Measurements from ENCODE around the gene ROMO1. TPM values are rescaled to one million over a fixed set of nuclear protein-coding genes. Genes with fewer than 3 reads are reported as not detected.
A peak's percentile ranks its signal among the peaks of the same experiment; 100 is the strongest.
"Not testable (repeated sequence)": the region's sequence is repeated elsewhere in the genome, so short reads cannot be mapped to it uniquely, and the experiment has no call there.

Gene ROMO1
- total and polyA plus RNA-seq, 8 donors: 38.6 to 310 (median 63.6) TPM

- no peaks in the 10 kb centered on the region for H3K27me3 ChIP-seq
- peaks cover 10 to 100% (median 80%) of the 10 kb centered on the region in 3 donors for H3K36me3 ChIP-seq
- no peaks in the 10 kb centered on the region for H3K4me1 ChIP-seq
- H3K4me3 ChIP-seq: no peak overlapping the region
- 87 to 94% methylated on average over 13 of the region's 13 CpGs for WGBS, 2 donors
- FAIRE-seq (no peak), ATAC-seq (no peak), DNase-seq (no peak)
- no peaks in the 10 kb centered on the region for H3K9me3 ChIP-seq
- TF ChIP-seq CTCF (IDR thresholded peaks at IDR 0.05): no peak
- no peak overlapping the region for H3K27ac ChIP-seq
- intact Hi-C loops (cut with DNase I): no loop called here
These were observed 21.2 kb downstream of the ROMO1 start for GRCh38 chr20:35720165-35721123.

GRCh38 chr20:35721219-35721618, 22.0 kb downstream of the ROMO1 start:
- Histone ChIP-seq H3K27ac (no peak overlapping the region), H3K27me3 (no peaks in the 10 kb centered on the region), H3K4me1 (no peaks in the 10 kb centered on the region), H3K4me3 (no peak overlapping the region), H3K9me3 (no peaks in the 10 kb centered on the region), H3K36me3 (peaks cover 10 to 100% (median 80%) of the 10 kb centered on the region in 3 donors)
- no peak for TF ChIP-seq CTCF (IDR thresholded peaks at IDR 0.05)
- no peak for ATAC-seq
- DNase-seq: no peak
- intact Hi-C loops (cut with DNase I): no loop called here
- no peak for FAIRE-seq
- WGBS, 2 donors: 88 to 92% methylated on average over 3 of the region's 3 CpGs

- intact Hi-C loops (cut with DNase I): no loop called here
- TF ChIP-seq CTCF (IDR thresholded peaks at IDR 0.05): no peak
- no peak for DNase-seq
- Histone ChIP-seq H3K4me1 (no peaks in the 10 kb centered on the region), H3K27ac (no peak overlapping the region), H3K9me3 (no peaks in the 10 kb centered on the region), H3K4me3 (no peak overlapping the region), H3K27me3 (no peaks in the 10 kb centered on the region), H3K36me3 (peaks cover 6 to 100% (median 79%) of the 10 kb centered on the region in 3 donors)
- no peak for FAIRE-seq
- ATAC-seq: peak in 1 of 4 donors; percentile 29
- 39 to 41% methylated on average over 3 of the region's 3 CpGs for WGBS, 2 donors
These were observed 22.4 kb downstream of the ROMO1 start for GRCh38 chr20:35721621-35722020.

- ATAC-seq; H3K27ac ChIP-seq; H3K4me3 ChIP-seq; H3K27me3 ChIP-seq; H3K4me1 ChIP-seq; H3K9me3 ChIP-seq; DNase-seq; intact Hi-C loops (cut with DNase I); FAIRE-seq: not testable (repeated sequence)
- H3K36me3 ChIP-seq: peaks cover 8 to 99% (median 80%) of the 10 kb centered on the region in 3 donors
- 93 to 95% methylated on average over 4 of the region's 4 CpGs for WGBS, 2 donors
These were observed 24.1 kb downstream of the ROMO1 start for GRCh38 chr20:35723275-35723639.

- intact Hi-C loops (cut with DNase I); DNase-seq; H3K4me1 ChIP-seq; H3K9me3 ChIP-seq; H3K27me3 ChIP-seq; H3K27ac ChIP-seq; H3K4me3 ChIP-seq; FAIRE-seq: not testable (repeated sequence)
- peaks cover 10 to 99% (median 82%) of the 10 kb centered on the region in 3 donors for H3K36me3 ChIP-seq
- 86 to 87% methylated on average over 12 of the region's 12 CpGs for WGBS, 2 donors
- peak in 2 of 4 donors; percentile 10 to 11 for ATAC-seq
These were observed 24.6 kb downstream of the ROMO1 start for GRCh38 chr20:35723652-35724320.

Data from pancreas (tissue), 10 donors.